ENCODE data around the gene TP63.

- TF ChIP-seq CTCF (IDR thresholded peaks at IDR 0.05; ENCODE audit: insufficient read depth, low read length) (no peak), POLR2AphosphoS5 (IDR thresholded peaks at IDR 0.05; ENCODE audit: low read depth) (no peak), REST (IDR thresholded peaks at IDR 0.05; ENCODE audit: insufficient replicate concordance, low read depth) (no peak), GABPA (IDR thresholded peaks at IDR 0.05; ENCODE audit: low read depth) (no peak), SPI1 (IDR thresholded peaks at IDR 0.05; ENCODE audit: borderline replicate concordance, low read depth) (no peak)
Measured at GRCh38 chr3:189636048-189636447, 4.9 kb downstream of the TP63 start.
